ENCODE measurements around the gene ZNF507. TPM values are rescaled to one million over a fixed set of nuclear protein-coding genes. Genes with fewer than 3 reads are reported as not detected.

ZNF507 gene
- total and polyA plus RNA-seq, 3 experiments from 2014 or later = 6.5 to 32.9 (median 29.6) TPM

- Histone ChIP-seq H3K27me3 (ENCODE audit: insufficient read depth, low read length, poor library complexity, severe bottlenecking) (no peaks in the 10 kb centered on the region), H3K36me3 (ENCODE audit: insufficient read depth, low read length) (peaks cover 47% of the 10 kb centered on the region), H3K4me1 (ENCODE audit: insufficient read depth, low read length) (peaks cover 16% of the 10 kb centered on the region), H3K27ac (ENCODE audit: low read depth, low read length) (no peak overlapping the region), H3K4me3 (ENCODE audit: low read length) (no peak overlapping the region), H3K9me3 (ENCODE audit: low read length) (no peaks in the 10 kb centered on the region)
- Mint-ChIP-seq H3K36me3 (peaks cover 23 to 93% (median 26%) of the 10 kb centered on the region in 3 donors), H3K4me1 (peaks cover 51 to 89% (median 82%) of the 10 kb centered on the region in 3 donors), H3K4me3 (no peak overlapping the region), H3K27ac (peak overlapping the region in 3 of 8 donors; percentile 19 to 74 (median 45)), H3K27me3 (no peaks in the 10 kb centered on the region), H3K9me3 (no peaks in the 10 kb centered on the region)
- POLR2A ChIA-PET = no interaction called here
- no peak for DNase-seq
- CTCF ChIA-PET = interaction anchor here (0.6 kb wide), 1 partner anchor 14 kb away, joined by 3 read pairs; no protein-coding TSS in a partner anchor
Observed at GRCh38 chr19:32355309-32355708, 9.9 kb downstream of the ZNF507 start.

GRCh38 chr19:32357720-32358119 is 12.3 kb downstream of the ZNF507 start:
- no peak overlapping the region for H3K27ac Mint-ChIP-seq
- Histone ChIP-seq H3K27ac (ENCODE audit: low read depth, low read length) (no peak overlapping the region), H3K27me3 (ENCODE audit: insufficient read depth, low read length, poor library complexity, severe bottlenecking) (no peaks in the 10 kb centered on the region), H3K36me3 (ENCODE audit: insufficient read depth, low read length) (peaks cover 42% of the 10 kb centered on the region), H3K4me3 (ENCODE audit: low read length) (no peak overlapping the region), H3K9me3 (ENCODE audit: low read length) (no peaks in the 10 kb centered on the region), H3K4me1 (ENCODE audit: insufficient read depth, low read length) (no peaks in the 10 kb centered on the region)
- no peak for DNase-seq
- peaks cover 19 to 93% (median 29%) of the 10 kb centered on the region in 3 donors for H3K36me3 Mint-ChIP-seq
- H3K27me3 Mint-ChIP-seq = no peaks in the 10 kb centered on the region
- no peak overlapping the region for H3K4me3 Mint-ChIP-seq
- ChIA-PET POLR2A (interaction anchor here (0.6 kb wide), 1 partner anchor 11 kb away, joined by 3 read pairs; no protein-coding TSS in a partner anchor), CTCF (interaction anchor here (1.2 kb wide), 1 partner anchor 20 kb away, joined by 4 read pairs; no protein-coding TSS in a partner anchor)
- no peaks in the 10 kb centered on the region for H3K9me3 Mint-ChIP-seq
- H3K4me1 Mint-ChIP-seq = peaks cover 46 to 85% (median 71%) of the 10 kb centered on the region in 3 donors

DNA sequence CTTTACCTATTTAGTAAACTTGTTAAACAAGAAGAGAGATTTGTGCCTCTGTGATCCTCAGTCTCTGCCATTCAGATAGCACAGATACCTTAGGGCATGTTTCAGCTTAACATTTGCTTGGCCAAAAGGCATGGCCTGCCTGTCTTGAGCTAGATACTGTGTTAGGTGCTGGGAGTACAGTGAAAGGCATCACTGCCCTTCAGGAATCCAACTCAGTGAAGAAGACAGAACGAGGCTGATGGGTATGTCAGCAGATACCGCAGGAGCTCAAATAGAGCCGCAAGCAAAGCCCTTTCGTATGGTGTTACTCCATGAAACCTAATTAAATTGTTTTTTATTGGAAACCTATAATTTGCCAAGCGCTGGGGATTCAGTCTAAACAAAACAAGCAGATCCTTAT is 12.9 kb downstream of the ZNF507 start:
- H3K4me3 Mint-ChIP-seq = no peak overlapping the region
- peaks cover 37% of the 10 kb centered on the region for H3K36me3 ChIP-seq (ENCODE audit: insufficient read depth, low read length)
- no peaks in the 10 kb centered on the region for H3K9me3 ChIP-seq (ENCODE audit: low read length)
- H3K9me3 Mint-ChIP-seq = no peaks in the 10 kb centered on the region
- peaks cover 48 to 85% (median 71%) of the 10 kb centered on the region in 3 donors for H3K4me1 Mint-ChIP-seq
- H3K36me3 Mint-ChIP-seq = peaks cover 15 to 93% (median 24%) of the 10 kb centered on the region in 3 donors
- POLR2A ChIA-PET = no interaction called here
- H3K27ac ChIP-seq (ENCODE audit: low read depth, low read length) = no peak overlapping the region
- no peaks in the 10 kb centered on the region for H3K27me3 Mint-ChIP-seq
- DNase-seq = no peak
- no peaks in the 10 kb centered on the region for H3K4me1 ChIP-seq (ENCODE audit: insufficient read depth, low read length)
- H3K4me3 ChIP-seq (ENCODE audit: low read length) = no peak overlapping the region
- H3K27ac Mint-ChIP-seq = no peak overlapping the region
- H3K27me3 ChIP-seq (ENCODE audit: insufficient read depth, low read length, poor library complexity, severe bottlenecking) = no peaks in the 10 kb centered on the region
- CTCF ChIA-PET = interaction anchor here (1.2 kb wide), 1 partner anchor 21 kb away, joined by 4 read pairs; no protein-coding TSS in a partner anchor

- Mint-ChIP-seq H3K27me3 (no peaks in the 10 kb centered on the region), H3K36me3 (peaks cover 5 to 92% (median 20%) of the 10 kb centered on the region in 3 donors), H3K4me1 (peaks cover 55 to 86% (median 73%) of the 10 kb centered on the region in 3 donors), H3K27ac (peak overlapping the region in 1 of 8 donors; percentile 46), H3K9me3 (no peaks in the 10 kb centered on the region), H3K4me3 (peak overlapping the region in 1 of 7 donors; percentile 44)
- DNase-seq = no peak
- H3K27me3 ChIP-seq (ENCODE audit: insufficient read depth, low read length, poor library complexity, severe bottlenecking) = no peaks in the 10 kb centered on the region
- peaks cover 28% of the 10 kb centered on the region for H3K36me3 ChIP-seq (ENCODE audit: insufficient read depth, low read length)
- no peaks in the 10 kb centered on the region for H3K9me3 ChIP-seq (ENCODE audit: low read length)
- CTCF ChIA-PET = no interaction called here
- H3K4me1 ChIP-seq (ENCODE audit: insufficient read depth, low read length) = peaks cover 6% of the 10 kb centered on the region
- no peak overlapping the region for H3K27ac ChIP-seq (ENCODE audit: low read depth, low read length)
- H3K4me3 ChIP-seq (ENCODE audit: low read length) = no peak overlapping the region
- POLR2A ChIA-PET = no interaction called here
Observed at GRCh38 chr19:32359581-32359980, 14.2 kb downstream of the ZNF507 start.

GRCh38 chr19:32361574-32362317 is 16.3 kb downstream of the ZNF507 start:
- Mint-ChIP-seq H3K4me3 (no peak overlapping the region), H3K27ac (peak overlapping the region in 4 of 8 donors; percentile 32 to 71 (median 60)), H3K9me3 (no peaks in the 10 kb centered on the region), H3K4me1 (peaks cover 59 to 86% (median 75%) of the 10 kb centered on the region in 3 donors), H3K36me3 (peaks cover 5 to 92% (median 24%) of the 10 kb centered on the region in 3 donors), H3K27me3 (no peaks in the 10 kb centered on the region)
- ChIA-PET POLR2A (no interaction called here), CTCF (no interaction called here)
- Histone ChIP-seq H3K4me1 (ENCODE audit: insufficient read depth, low read length) (peaks cover 10% of the 10 kb centered on the region), H3K9me3 (ENCODE audit: low read length) (no peaks in the 10 kb centered on the region), H3K36me3 (ENCODE audit: insufficient read depth, low read length) (peaks cover 26% of the 10 kb centered on the region), H3K4me3 (ENCODE audit: low read length) (no peak overlapping the region), H3K27ac (ENCODE audit: low read depth, low read length) (no peak overlapping the region), H3K27me3 (ENCODE audit: insufficient read depth, low read length, poor library complexity, severe bottlenecking) (no peaks in the 10 kb centered on the region)
- no peak for DNase-seq

DNA sequence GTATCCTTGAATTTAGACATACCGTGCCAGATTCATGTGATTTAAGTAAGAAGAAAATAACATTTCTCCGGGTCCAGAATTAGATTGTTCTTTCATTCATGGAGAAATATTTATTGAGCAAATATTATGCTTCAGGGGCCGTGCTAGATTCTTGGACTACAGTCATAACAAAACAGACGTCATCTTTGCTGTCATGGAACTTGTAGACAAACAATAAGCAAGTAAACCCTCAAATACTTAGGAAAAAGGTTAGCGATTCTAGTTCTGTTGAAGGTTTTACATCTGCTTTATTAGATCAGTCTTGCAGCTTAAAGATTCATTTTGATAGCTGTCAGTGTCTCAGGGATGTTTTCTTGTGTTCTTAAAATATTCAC is 16.9 kb downstream of the ZNF507 start:
- H3K27ac Mint-ChIP-seq = peak overlapping the region in 2 of 8 donors; percentile 32 to 63
- POLR2A ChIA-PET = no interaction called here
- peaks cover 5 to 92% (median 28%) of the 10 kb centered on the region in 3 donors for H3K36me3 Mint-ChIP-seq

GRCh38 chr19:32363175-32363574 is 17.8 kb downstream of the ZNF507 start:
- Histone ChIP-seq H3K36me3 (ENCODE audit: insufficient read depth, low read length) (peaks cover 14% of the 10 kb centered on the region), H3K9me3 (ENCODE audit: low read length) (no peaks in the 10 kb centered on the region), H3K4me1 (ENCODE audit: insufficient read depth, low read length) (peaks cover 11% of the 10 kb centered on the region), H3K27me3 (ENCODE audit: insufficient read depth, low read length, poor library complexity, severe bottlenecking) (no peaks in the 10 kb centered on the region), H3K4me3 (ENCODE audit: low read length) (no peak overlapping the region), H3K27ac (ENCODE audit: low read depth, low read length) (no peak overlapping the region)
- no peaks in the 10 kb centered on the region for H3K9me3 Mint-ChIP-seq
- peaks cover 71 to 91% (median 84%) of the 10 kb centered on the region in 3 donors for H3K4me1 Mint-ChIP-seq
- H3K27ac Mint-ChIP-seq = peak overlapping the region in 1 of 8 donors; percentile 40
- no peaks in the 10 kb centered on the region for H3K27me3 Mint-ChIP-seq
- peaks cover 5 to 92% (median 27%) of the 10 kb centered on the region in 3 donors for H3K36me3 Mint-ChIP-seq
- POLR2A ChIA-PET = no interaction called here
- no peak overlapping the region for H3K4me3 Mint-ChIP-seq
- CTCF ChIA-PET = no interaction called here
- DNase-seq = no peak

More for the DNA sequence above, 16.9 kb downstream of the ZNF507 start:
- peaks cover 22% of the 10 kb centered on the region for H3K36me3 ChIP-seq (ENCODE audit: insufficient read depth, low read length)
- peaks cover 11% of the 10 kb centered on the region for H3K4me1 ChIP-seq (ENCODE audit: insufficient read depth, low read length)
- no peaks in the 10 kb centered on the region for H3K27me3 Mint-ChIP-seq
- H3K27ac ChIP-seq (ENCODE audit: low read depth, low read length) = no peak overlapping the region
- H3K4me3 ChIP-seq (ENCODE audit: low read length) = no peak overlapping the region
- CTCF ChIA-PET = no interaction called here
- H3K27me3 ChIP-seq (ENCODE audit: insufficient read depth, low read length, poor library complexity, severe bottlenecking) = no peaks in the 10 kb centered on the region
- DNase-seq = no peak
- no peaks in the 10 kb centered on the region for H3K9me3 Mint-ChIP-seq
- H3K4me1 Mint-ChIP-seq = peaks cover 64 to 87% (median 79%) of the 10 kb centered on the region in 3 donors
- no peak overlapping the region for H3K4me3 Mint-ChIP-seq
- no peaks in the 10 kb centered on the region for H3K9me3 ChIP-seq (ENCODE audit: low read length)

DNA sequence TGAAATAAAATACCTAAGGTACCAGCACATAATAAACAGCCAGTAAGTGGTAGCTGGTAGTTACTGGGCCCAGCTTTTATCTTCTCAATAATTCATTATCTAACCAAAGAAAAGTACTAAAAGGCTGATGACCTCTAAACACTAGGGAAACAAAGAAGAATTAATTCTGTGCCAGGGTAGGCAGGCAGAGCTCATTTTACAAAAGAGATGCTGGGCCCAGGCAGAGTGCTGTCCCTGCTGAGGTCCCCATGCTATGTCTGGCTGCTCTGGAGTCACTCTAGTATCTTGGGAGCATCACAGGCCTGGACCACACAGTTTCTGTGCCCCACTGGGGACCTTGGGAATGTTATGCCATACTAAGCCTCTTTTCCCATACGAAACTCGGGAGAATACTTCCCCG is 18.2 kb downstream of the ZNF507 start:
- H3K4me3 Mint-ChIP-seq = no peak overlapping the region
- H3K36me3 Mint-ChIP-seq = peaks cover 5 to 91% (median 28%) of the 10 kb centered on the region in 3 donors
- no peaks in the 10 kb centered on the region for H3K9me3 Mint-ChIP-seq
- peak overlapping the region in 1 of 8 donors; percentile 13 for H3K27ac Mint-ChIP-seq
- Histone ChIP-seq H3K9me3 (ENCODE audit: low read length) (no peaks in the 10 kb centered on the region), H3K4me1 (ENCODE audit: insufficient read depth, low read length) (peaks cover 11% of the 10 kb centered on the region), H3K36me3 (ENCODE audit: insufficient read depth, low read length) (peaks cover 9% of the 10 kb centered on the region), H3K4me3 (ENCODE audit: low read length) (no peak overlapping the region), H3K27me3 (ENCODE audit: insufficient read depth, low read length, poor library complexity, severe bottlenecking) (no peaks in the 10 kb centered on the region), H3K27ac (ENCODE audit: low read depth, low read length) (no peak overlapping the region)
- peaks cover 70 to 93% (median 84%) of the 10 kb centered on the region in 3 donors for H3K4me1 Mint-ChIP-seq
- CTCF ChIA-PET = no interaction called here
- DNase-seq = no peak
- POLR2A ChIA-PET = no interaction called here
- H3K27me3 Mint-ChIP-seq = no peaks in the 10 kb centered on the region
